Stimulated activated CD4-positive, alpha-beta T cell treated with anti-CD3 and anti-CD28 coated beads, Interleukin-12 subunit alpha, Interleukin-12 subunit beta, amount 100 ng/mL, for 4 hours (primary cell): Measurements from ENCODE around the gene CYP19A1.
"Not testable (repeated sequence)": the region's sequence is repeated elsewhere in the genome, so short reads cannot be mapped to it uniquely, and the experiment has no call there.

Experiments used
- DNase-seq: peaks from one replicate; pipeline ENCODE4 v3.0.0-alpha.2; 2020

The CYP19A1 gene

GRCh38 chr15:51288143-51289065, 50.0 kb downstream of the CYP19A1 start:
- DNase-seq = no peak

DNA sequence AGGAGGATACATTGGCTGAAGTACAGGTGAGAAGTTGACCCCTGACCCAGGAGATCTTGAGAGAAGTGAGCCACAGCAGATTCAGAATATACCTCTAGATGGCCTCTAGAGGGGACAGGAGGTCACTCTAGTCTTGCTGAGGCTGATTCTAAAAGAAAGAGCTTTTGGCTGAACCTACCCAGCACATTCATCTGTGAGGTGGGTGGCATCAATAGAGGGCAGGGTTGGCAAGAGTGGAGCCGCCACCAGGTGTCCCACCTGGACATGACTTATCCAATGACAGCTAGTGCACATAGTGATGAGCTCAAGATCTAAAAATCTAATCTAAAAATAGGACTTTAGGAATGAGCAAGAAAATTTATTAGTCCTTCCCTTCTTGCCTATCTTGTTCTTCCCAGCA, 51.6 kb downstream of the CYP19A1 start:
- no peak for DNase-seq

GRCh38 chr15:51285399-51285798, 53.0 kb downstream of the CYP19A1 start:
- DNase-seq = no peak

- DNase-seq = no peak
Measured at GRCh38 chr15:51284871-51285270, 53.5 kb downstream of the CYP19A1 start.

DNA sequence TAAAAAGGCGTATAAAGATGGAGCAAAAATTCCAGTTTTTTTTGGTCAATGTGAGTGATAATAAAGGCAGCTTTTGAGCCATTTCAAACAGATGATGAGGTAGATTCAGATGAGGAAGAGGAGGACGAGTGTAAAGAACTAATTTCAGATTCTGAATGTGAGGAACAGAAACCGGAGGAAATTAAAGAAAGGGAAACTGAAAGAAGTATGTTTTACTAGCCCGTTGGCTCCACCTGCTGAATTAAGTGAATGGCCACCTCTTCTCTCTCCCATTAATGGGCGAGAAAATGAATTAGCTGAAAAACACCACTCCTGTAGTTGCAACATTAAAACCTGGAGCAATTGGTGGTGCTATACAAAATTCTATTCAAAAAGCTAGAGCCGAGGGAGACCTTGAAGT, 55.4 kb downstream of the CYP19A1 start:
- no peak for DNase-seq

DNA sequence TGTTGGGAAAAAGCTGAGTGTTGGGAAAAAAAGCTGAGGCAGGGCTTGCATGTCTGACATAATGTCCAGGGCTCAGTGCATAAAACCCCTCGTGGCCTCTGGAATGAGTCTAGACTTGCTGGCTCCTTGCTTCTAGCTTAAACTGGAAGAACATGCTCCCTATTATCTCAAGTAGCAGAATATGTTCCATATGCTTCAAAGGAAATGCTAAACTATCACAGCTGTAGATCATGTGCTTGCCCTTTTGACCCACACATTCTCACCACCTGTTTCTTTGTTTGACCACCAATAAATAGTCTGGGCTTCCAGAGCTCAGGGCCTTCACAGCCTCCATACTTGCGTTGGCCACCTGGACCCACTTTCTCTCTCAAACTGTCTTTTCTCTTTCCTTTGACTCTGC, 56.2 kb downstream of the CYP19A1 start:
- DNase-seq = not testable (repeated sequence)

- DNase-seq = no peak
Measured at GRCh38 chr15:51281368-51281967, 56.9 kb downstream of the CYP19A1 start.

GRCh38 chr15:51280838-51281237, 57.6 kb downstream of the CYP19A1 start:
- no peak for DNase-seq

DNA sequence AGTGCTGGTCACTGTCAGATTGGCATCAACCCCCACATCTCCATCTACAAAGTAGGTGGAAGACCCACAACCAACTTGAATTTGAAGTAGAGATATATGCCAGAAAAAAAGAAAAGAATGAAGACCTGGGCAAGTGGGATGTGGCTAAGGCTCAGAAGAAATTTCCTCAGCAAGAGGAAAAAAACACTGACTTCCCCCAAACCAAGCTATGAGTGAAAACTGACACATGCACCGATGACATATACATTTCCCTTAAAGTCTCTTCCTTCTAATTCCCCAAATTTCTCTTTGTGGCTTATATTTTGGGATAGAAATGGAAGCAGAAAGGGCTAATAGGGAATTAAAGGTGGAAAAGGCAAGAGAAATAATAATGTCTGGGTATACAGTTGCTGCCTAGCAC, 59.0 kb downstream of the CYP19A1 start:
- DNase-seq = no peak

- no peak for DNase-seq
Measured at GRCh38 chr15:51277101-51277500, 61.3 kb downstream of the CYP19A1 start.

DNA sequence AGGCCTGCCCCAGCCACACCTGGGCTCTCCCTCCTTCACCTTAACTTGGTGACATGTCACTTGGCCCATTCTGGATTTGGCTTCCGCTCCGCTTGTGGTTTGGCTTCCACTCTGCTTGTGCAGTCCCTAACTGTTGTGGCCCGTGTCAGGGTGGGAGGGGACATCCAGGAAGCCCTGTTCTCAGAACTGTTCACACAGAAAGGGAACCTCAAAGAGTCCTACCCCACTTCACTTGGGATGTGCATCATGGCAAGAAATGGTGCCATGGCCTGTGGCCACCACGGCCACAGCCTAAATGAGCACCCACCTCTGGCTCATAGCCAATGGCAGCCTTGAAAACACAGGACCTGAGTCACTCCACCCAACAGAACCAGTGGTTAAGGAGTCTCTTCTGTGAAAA, 63.4 kb downstream of the CYP19A1 start:
- DNase-seq = no peak

DNA sequence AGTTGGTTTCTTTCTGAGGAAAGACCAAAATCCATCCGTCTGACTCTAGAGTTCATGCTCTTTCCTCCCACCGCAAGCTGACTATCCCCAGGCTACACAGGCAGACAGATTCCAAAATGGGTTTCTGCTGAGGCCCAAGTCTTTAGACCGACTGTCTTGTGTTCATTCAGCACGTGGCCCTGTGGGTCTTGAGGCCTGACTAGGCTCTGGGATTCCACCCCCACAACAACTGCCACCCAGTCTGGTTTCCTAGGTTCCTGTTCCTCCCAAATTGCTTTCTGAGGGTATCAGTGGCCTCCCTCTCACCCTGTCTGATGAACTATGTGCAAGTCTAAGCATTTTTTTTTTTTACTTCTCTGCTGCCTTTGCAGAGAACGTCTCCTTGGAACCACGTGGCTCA, 67.7 kb downstream of the CYP19A1 start:
- no peak for DNase-seq

DNA sequence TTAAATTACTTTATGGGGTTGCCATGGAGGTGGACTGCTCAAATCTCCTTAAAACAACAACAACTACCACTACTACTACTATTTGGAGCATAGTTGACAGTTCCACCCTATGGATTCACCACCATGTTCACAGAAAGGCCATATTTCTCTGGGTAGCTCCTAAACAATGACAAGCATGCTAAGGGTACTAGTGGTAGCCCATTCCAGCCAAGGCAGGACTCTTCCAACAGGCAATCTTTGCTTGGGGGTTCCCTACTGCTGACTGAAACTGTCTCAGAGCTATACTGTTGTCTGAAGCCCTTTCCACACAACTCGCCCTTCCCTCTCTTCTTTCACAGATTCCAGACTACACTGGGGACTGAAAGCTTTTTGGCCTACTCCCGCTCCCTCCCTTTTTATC, 68.9 kb downstream of the CYP19A1 start:
- no peak for DNase-seq

DNA sequence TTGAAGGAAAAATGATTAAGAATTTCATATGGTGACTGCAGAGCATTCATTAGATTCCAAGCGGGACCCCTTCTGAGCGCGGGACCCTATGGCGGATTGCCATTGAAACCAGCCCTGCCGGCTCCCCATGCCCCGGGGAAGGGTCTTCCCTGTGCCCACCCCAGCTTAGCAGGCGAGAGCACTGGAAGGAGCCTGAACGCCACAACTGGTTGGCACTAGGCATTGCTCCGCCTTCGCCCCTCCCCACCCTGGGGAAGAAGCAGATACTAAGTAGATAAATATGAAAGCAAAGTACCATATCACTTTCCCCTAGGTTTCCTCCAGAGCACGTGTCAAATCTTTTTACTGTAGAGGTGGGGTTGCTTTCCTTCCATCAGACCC, 70.7 kb downstream of the CYP19A1 start:
- no peak for DNase-seq

- DNase-seq = no peak
Measured at GRCh38 chr15:51267051-51267702, 71.2 kb downstream of the CYP19A1 start.

- DNase-seq = no peak
Measured at GRCh38 chr15:51266656-51267050, 71.7 kb downstream of the CYP19A1 start.

GRCh38 chr15:51265037-51265555, 73.3 kb downstream of the CYP19A1 start:
- no peak for DNase-seq

GRCh38 chr15:51263726-51264125, 74.7 kb downstream of the CYP19A1 start:
- DNase-seq = no peak

DNA sequence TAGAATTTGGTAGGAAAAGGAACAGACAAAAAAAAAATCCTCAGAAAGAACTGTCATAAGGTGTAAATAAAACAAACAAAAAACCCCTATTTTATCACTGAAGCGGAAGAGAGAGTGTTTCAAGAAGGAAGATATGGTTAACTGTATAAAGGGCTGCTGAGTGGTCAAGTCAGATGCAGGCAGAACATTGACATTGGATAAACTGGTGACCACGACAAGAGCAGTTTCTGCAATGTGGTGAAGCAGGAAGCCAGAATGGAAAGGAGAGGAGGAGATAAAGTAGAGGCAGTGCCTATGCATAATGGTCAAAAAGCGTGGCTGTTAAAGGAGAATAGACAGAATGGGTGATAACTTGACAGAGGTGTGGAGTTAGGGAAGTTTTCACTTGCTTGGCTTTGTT, 75.3 kb downstream of the CYP19A1 start:
- DNase-seq = no peak

- DNase-seq = no peak
Measured at GRCh38 chr15:51262463-51262862, 75.9 kb downstream of the CYP19A1 start.

DNA sequence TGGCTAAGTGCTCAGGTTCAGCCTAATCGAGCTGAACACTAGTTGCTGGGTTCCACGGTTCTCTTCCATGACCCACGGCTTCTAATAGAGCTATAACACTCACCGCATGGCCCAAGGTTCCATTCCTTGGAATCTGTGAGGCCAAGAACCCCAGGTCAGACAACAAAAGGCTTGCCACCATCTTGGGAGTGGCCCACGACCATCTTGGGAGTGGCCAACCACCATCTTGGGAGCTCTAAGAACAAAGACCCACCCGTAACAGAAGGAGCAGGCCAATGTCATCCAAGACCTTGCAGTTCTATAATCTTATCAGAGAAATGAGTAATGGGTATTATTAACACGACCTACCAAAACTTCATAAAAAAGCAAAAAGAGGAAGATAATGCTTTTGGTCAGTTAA, 77.3 kb downstream of the CYP19A1 start:
- not testable (repeated sequence) for DNase-seq

- DNase-seq = no peak
Measured at GRCh38 chr15:51260202-51260601, 78.2 kb downstream of the CYP19A1 start.

GRCh38 chr15:51255533-51255932, 82.9 kb downstream of the CYP19A1 start:
- DNase-seq = no peak

DNA sequence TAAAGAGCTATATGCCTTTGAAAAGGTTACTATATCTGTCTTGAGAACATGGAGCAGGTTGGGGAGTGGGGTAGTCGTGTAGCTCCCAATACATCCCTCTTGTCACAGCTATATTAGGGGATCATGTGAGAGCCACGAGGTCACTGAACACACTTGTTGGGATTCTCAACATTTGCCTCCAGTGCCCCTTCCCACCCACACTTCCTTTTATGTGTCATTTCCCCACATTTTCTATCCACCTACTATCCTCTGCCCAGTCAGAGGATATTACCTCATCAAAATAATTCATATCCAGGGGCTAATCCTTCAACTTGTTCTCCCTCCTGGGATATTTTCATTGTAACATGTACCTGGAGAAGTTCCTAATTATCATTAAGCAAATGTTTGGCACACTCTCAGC, 85.0 kb downstream of the CYP19A1 start:
- no peak for DNase-seq
